K562 (cell line): ENCODE results near the gene GULP1.
"Not testable (repeated sequence)": the region's sequence is repeated elsewhere in the genome, so short reads cannot be mapped to it uniquely, and the experiment has no call there.

Source experiments
- NONO ChIP-seq, 2 experiments: fragments of 200-400 bp in 1 of 2; fragments of 450-650 bp in 1 of 2; formaldehyde crosslinking in 1 of 2; IDR thresholded peaks; 2 replicates each; pipeline ENCODE4 v1.6.1; 2017; ENCODE audit warnings: low read depth in 2 of 2, mild to moderate bottlenecking in 2 of 2, moderate library complexity in 2 of 2, low read length in 1 of 2
- ZMIZ1 ChIP-seq, 2 experiments: fragments of 150-350 bp in 1 of 2; IDR thresholded peaks; 2 replicates each; pipeline ENCODE4 v1.6.1; 2012 to 2016; ENCODE audit warnings: low read depth in 2 of 2, low read length in 2 of 2, mild to moderate bottlenecking in 1 of 2, moderate library complexity in 1 of 2

DNA sequence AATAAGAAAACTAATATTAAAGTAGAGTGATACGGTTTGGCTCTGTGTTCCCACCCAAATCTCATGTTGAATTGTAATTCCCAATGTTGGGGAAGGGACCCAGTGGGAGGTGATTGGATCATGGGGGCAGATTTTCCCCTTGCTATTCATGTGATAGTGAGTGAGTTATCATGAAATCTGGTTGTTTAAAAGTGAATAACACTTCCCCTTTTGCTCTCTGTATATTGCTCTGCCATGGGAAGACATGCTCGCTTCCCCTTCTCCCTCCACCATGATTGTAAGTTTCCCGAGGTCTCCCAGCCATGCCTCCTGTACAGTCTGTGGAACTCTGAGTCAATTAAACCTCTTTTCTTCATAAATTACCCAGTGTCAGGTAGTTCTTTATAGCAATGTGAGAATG lies 7.4 kb upstream of the GULP1 start:
- not testable (repeated sequence) for TF ChIP-seq ZMIZ1 (IDR thresholded peaks at IDR 0.05; ENCODE audit: low read depth in 2 of 2, low read length in 2 of 2); NONO (IDR thresholded peaks at IDR 0.05; ENCODE audit: low read depth in 2 of 2, low read length in 1 of 2)
